GM13976 (cell line): ENCODE data around the gene NSD1.

Source experiments
- DNase-seq: peaks from one replicate; pipeline ENCODE4 v3.0.0; 2012; ENCODE audit warnings: low spot score
- CTCF ChIP-seq: IDR thresholded peaks from 2 replicates; pipeline ENCODE4 v1.5.1; 2012; ENCODE audit warnings: borderline replicate concordance, mild to moderate bottlenecking; ENCODE audit not compliant: insufficient read depth; ENCODE audit errors: extremely low read depth, missing control alignments, control extremely low read depth
- in situ Hi-C: fragments of 300-500 bp; cut with MboI; formaldehyde crosslinking; loops from one replicate; pipeline ENCODE4 v1.12.0; 2022; ENCODE audit warnings: low sequenced_read_pairs, mixed read lengths, inconsistent platforms; ENCODE audit not compliant: unreplicated experiment

Gene NSD1

GRCh38 chr5:177309351-177310191 lies 176.0 kb downstream of the NSD1 start:
- peak; percentile 74 for DNase-seq
- TF ChIP-seq CTCF, result peak; percentile 90
- in situ Hi-C loops, result no loop called here

GRCh38 chr5:177310332-177310731 lies 176.8 kb downstream of the NSD1 start:
- no peak for TF ChIP-seq CTCF
- in situ Hi-C loops, result no loop called here
- DNase-seq, result no peak

- in situ Hi-C loops, result no loop called here
- TF ChIP-seq CTCF, result no peak
- DNase-seq, result no peak
Observed at GRCh38 chr5:177310757-177311391, 177.3 kb downstream of the NSD1 start.

GRCh38 chr5:177311392-177311722 lies 177.8 kb downstream of the NSD1 start:
- in situ Hi-C loops, result no loop called here
- TF ChIP-seq CTCF, result no peak
- DNase-seq, result no peak

- in situ Hi-C loops, result no loop called here
- no peak for TF ChIP-seq CTCF
Observed at GRCh38 chr5:177311723-177312648, 178.4 kb downstream of the NSD1 start, which contains the start of gene MXD3. Gene MXD3, minus strand, starts transcription at chr5:177311898. Its CDS starts 68 bp downstream, at chr5:177311830.

GRCh38 chr5:177312649-177313181 lies 179.1 kb downstream of the NSD1 start:
- DNase-seq, result peak; percentile 74
- TF ChIP-seq CTCF, result no peak
- in situ Hi-C loops, result no loop called here

More at GRCh38 chr5:177311723-177312648, 178.4 kb downstream of the NSD1 start, which contains the start of gene MXD3:
- peak; percentile 98 for DNase-seq
